PC-3 (cell line): ENCODE results near the gene TGFA. TPM values are rescaled to one million over a fixed set of nuclear protein-coding genes. Genes with fewer than 3 reads are reported as not detected.

Experiments used
- total RNA-seq: library from RNA; depleted of rRNA; stranded (reverse); fragments of >200 nt; gene quantifications from 2 replicates; pipeline ENCODE4 v1.2.3, GENCODE V29; 2014; rRNA removed

TGFA gene
- total RNA-seq, 1 experiment from 2014 or later, result 45.0 TPM

Other genes with a start within 250 kb of the TGFA start
- 4.4 and 16.0 TPM in 2 replicates for gene ADD2, start 214.4 kb upstream of the TGFA start, total RNA-seq
- gene FIGLA, start 236.8 kb upstream of the TGFA start, total RNA-seq, result not detected in 2 replicates